ENCODE results near the gene DNAJC16. TPM values are rescaled to one million over a fixed set of nuclear protein-coding genes. Genes with fewer than 3 reads are reported as not detected.

Gene DNAJC16
- total RNA-seq, 1 experiment from 2014 or later: 11.5 TPM

- DNase-seq (ENCODE audit: low read depth, low spot score): no peak
- in situ Hi-C loops (cut with HindIII; ENCODE audit: low pct_unique_long_range_greater_than_20kb, low sequenced_read_pairs): no loop called here
Observed at GRCh38 chr1:15557594-15557993, 30.9 kb downstream of the DNAJC16 start.

- in situ Hi-C loops (cut with HindIII; ENCODE audit: low pct_unique_long_range_greater_than_20kb, low sequenced_read_pairs): no loop called here
- DNase-seq (ENCODE audit: low read depth, low spot score): no peak
Observed at GRCh38 chr1:15558516-15558915, 31.9 kb downstream of the DNAJC16 start.

- in situ Hi-C loops (cut with HindIII; ENCODE audit: low pct_unique_long_range_greater_than_20kb, low sequenced_read_pairs): no loop called here
Observed at GRCh38 chr1:15559189-15559810, 32.7 kb downstream of the DNAJC16 start.

GRCh38 chr1:15568387-15569073 is 41.9 kb downstream of the DNAJC16 start:
- DNase-seq (ENCODE audit: low read depth, low spot score): no peak
- in situ Hi-C loops (cut with HindIII; ENCODE audit: low pct_unique_long_range_greater_than_20kb, low sequenced_read_pairs): no loop called here

More at GRCh38 chr1:15559189-15559810, 32.7 kb downstream of the DNAJC16 start:
- DNase-seq (ENCODE audit: low read depth, low spot score): no peak

- in situ Hi-C loops (cut with HindIII; ENCODE audit: low pct_unique_long_range_greater_than_20kb, low sequenced_read_pairs): no loop called here
- DNase-seq (ENCODE audit: low read depth, low spot score): no peak
Observed at GRCh38 chr1:15570861-15571260, 44.2 kb downstream of the DNAJC16 start.

GRCh38 chr1:15571266-15571665 is 44.6 kb downstream of the DNAJC16 start:
- in situ Hi-C loops (cut with HindIII; ENCODE audit: low pct_unique_long_range_greater_than_20kb, low sequenced_read_pairs): no loop called here
- DNase-seq (ENCODE audit: low read depth, low spot score): no peak

GRCh38 chr1:15573477-15573876 is 46.8 kb downstream of the DNAJC16 start:
- no peak for DNase-seq (ENCODE audit: low read depth, low spot score)
- in situ Hi-C loops (cut with HindIII; ENCODE audit: low pct_unique_long_range_greater_than_20kb, low sequenced_read_pairs): no loop called here

- no peak for DNase-seq (ENCODE audit: low read depth, low spot score)
- in situ Hi-C loops (cut with HindIII; ENCODE audit: low pct_unique_long_range_greater_than_20kb, low sequenced_read_pairs): no loop called here
Observed at GRCh38 chr1:15574741-15575140, 48.1 kb downstream of the DNAJC16 start.

- in situ Hi-C loops (cut with HindIII; ENCODE audit: low pct_unique_long_range_greater_than_20kb, low sequenced_read_pairs): no loop called here
Observed at GRCh38 chr1:15575549-15576150, 49.0 kb downstream of the DNAJC16 start.

GRCh38 chr1:15577691-15578090 is 51.0 kb downstream of the DNAJC16 start:
- in situ Hi-C loops (cut with HindIII; ENCODE audit: low pct_unique_long_range_greater_than_20kb, low sequenced_read_pairs): no loop called here
- DNase-seq (ENCODE audit: low read depth, low spot score): no peak

More at GRCh38 chr1:15575549-15576150, 49.0 kb downstream of the DNAJC16 start:
- no peak for DNase-seq (ENCODE audit: low read depth, low spot score)

GRCh38 chr1:15578921-15579682 is 52.5 kb downstream of the DNAJC16 start:
- DNase-seq (ENCODE audit: low read depth, low spot score): no peak
- in situ Hi-C loops (cut with HindIII; ENCODE audit: low pct_unique_long_range_greater_than_20kb, low sequenced_read_pairs): no loop called here

GRCh38 chr1:15579683-15580047 is 53.0 kb downstream of the DNAJC16 start:
- in situ Hi-C loops (cut with HindIII; ENCODE audit: low pct_unique_long_range_greater_than_20kb, low sequenced_read_pairs): no loop called here
- no peak for DNase-seq (ENCODE audit: low read depth, low spot score)

- DNase-seq (ENCODE audit: low read depth, low spot score): no peak
- in situ Hi-C loops (cut with HindIII; ENCODE audit: low pct_unique_long_range_greater_than_20kb, low sequenced_read_pairs): no loop called here
Observed at GRCh38 chr1:15583016-15583706, 56.5 kb downstream of the DNAJC16 start.

- no peak for DNase-seq (ENCODE audit: low read depth, low spot score)
- in situ Hi-C loops (cut with HindIII; ENCODE audit: low pct_unique_long_range_greater_than_20kb, low sequenced_read_pairs): no loop called here
Observed at GRCh38 chr1:15584489-15585363, 58.1 kb downstream of the DNAJC16 start, which contains the start of gene AGMAT. TSS of gene AGMAT (minus strand) at chr1:15585051. CDS start at chr1:15584967, 84 bp downstream.

GRCh38 chr1:15592285-15592684 is 65.6 kb downstream of the DNAJC16 start:
- DNase-seq (ENCODE audit: low read depth, low spot score): no peak
- in situ Hi-C loops (cut with HindIII; ENCODE audit: low pct_unique_long_range_greater_than_20kb, low sequenced_read_pairs): no loop called here

GRCh38 chr1:15595809-15596617 is 69.4 kb downstream of the DNAJC16 start:
- DNase-seq (ENCODE audit: low read depth, low spot score): no peak
- in situ Hi-C loops (cut with HindIII; ENCODE audit: low pct_unique_long_range_greater_than_20kb, low sequenced_read_pairs): no loop called here

All from SK-MEL-5 (cell line).